OCI-LY3 (cell line): ENCODE measurements around the gene TAL1.

Experiments
- EZH2phosphoT487 ChIP-seq: fragments of 200-600 bp; shearing (Covaris generic); IDR thresholded peaks from 2 replicates; pipeline ENCODE4 v1.6.1; 2018; ENCODE audit warnings: antibody characterized with exemption, mixed run types, low read depth
- TF ChIP-seq, protein P1 (sequence below): fragments of 200-600, 300-600 bp; sonication (generic); IDR thresholded peaks from 2 replicates; pipeline ENCODE4 v1.5.1; 2014; ENCODE audit warnings: antibody characterized with exemption, low read length, low read depth

DNA sequence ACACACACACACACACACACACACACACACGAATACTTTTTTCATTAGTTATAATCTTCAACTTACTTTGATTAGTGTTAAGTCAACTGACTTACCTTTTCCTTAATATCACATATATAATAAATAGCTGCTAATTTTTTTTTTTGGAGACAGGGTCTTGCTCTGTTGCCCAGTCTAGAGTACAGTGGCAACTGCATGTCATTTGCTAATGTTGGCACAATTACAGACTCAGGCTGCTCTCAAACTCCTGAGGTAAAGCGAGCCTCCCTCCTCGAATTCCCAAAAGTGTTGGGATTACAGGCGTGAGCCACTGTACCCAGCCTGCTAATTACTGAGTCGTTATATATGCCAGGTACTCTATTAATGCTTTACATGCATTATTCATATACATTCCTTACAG lies 20.8 kb upstream of the TAL1 start:
- TF ChIP-seq, protein P1, sequence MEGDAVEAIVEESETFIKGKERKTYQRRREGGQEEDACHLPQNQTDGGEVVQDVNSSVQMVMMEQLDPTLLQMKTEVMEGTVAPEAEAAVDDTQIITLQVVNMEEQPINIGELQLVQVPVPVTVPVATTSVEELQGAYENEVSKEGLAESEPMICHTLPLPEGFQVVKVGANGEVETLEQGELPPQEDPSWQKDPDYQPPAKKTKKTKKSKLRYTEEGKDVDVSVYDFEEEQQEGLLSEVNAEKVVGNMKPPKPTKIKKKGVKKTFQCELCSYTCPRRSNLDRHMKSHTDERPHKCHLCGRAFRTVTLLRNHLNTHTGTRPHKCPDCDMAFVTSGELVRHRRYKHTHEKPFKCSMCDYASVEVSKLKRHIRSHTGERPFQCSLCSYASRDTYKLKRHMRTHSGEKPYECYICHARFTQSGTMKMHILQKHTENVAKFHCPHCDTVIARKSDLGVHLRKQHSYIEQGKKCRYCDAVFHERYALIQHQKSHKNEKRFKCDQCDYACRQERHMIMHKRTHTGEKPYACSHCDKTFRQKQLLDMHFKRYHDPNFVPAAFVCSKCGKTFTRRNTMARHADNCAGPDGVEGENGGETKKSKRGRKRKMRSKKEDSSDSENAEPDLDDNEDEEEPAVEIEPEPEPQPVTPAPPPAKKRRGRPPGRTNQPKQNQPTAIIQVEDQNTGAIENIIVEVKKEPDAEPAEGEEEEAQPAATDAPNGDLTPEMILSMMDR = no peak
- no peak for TF ChIP-seq EZH2phosphoT487
